Esophagus squamous epithelium (tissue), 5 donors: ENCODE results near the gene LAMTOR5. TPM values are rescaled to one million over a fixed set of nuclear protein-coding genes. Genes with fewer than 3 reads are reported as not detected.
"Not testable (repeated sequence)": the region's sequence is repeated elsewhere in the genome, so short reads cannot be mapped to it uniquely, and the experiment has no call there.

ENCODE experiments used
- DNase-seq: peaks from one replicate; lab custom pipeline; 2025; lab: John Stamatoyannopoulos, UW
- H3K27ac ChIP-seq, 4 donors: fragments of 200-600 bp; sonication (generic); one replicate each; pipeline ENCODE4 v1.5.1; 2016 to 2019; ENCODE audit warnings: mild to moderate bottlenecking in 1 of 4
- H3K27me3 ChIP-seq, 4 donors: fragments of 200-600 bp; sonication (generic); 1 replicate in 3 of 4; 2 replicates in 1 of 4; pipeline versions ENCODE4 v1.5.1 to v1.6.0; 2017 to 2021; ENCODE audit warnings: antibody characterized with exemption in 1 of 4
- H3K36me3 ChIP-seq, 3 donors: fragments of 200-600 bp; sonication (generic); one replicate each; pipeline ENCODE4 v1.5.1; 2016 to 2019
- H3K4me1 ChIP-seq, 3 donors: fragments of 200-600 bp; sonication (generic); one replicate each; pipeline ENCODE4 v1.5.1; 2017 to 2019
- H3K4me3 ChIP-seq, 4 donors: fragments of 200-600 bp; sonication (generic); 1 replicate in 3 of 4; 2 replicates in 1 of 4; pipeline ENCODE4 v1.5.1; 2016 to 2019; ENCODE audit warnings: mild to moderate bottlenecking in 2 of 4, moderate library complexity in 1 of 4
- H3K9me3 ChIP-seq, 3 donors: fragments of 200-600 bp; sonication (generic); one replicate each; pipeline ENCODE4 v1.5.1; 2016 to 2019
- CTCF ChIP-seq, 6 experiments: fragments of 450-650 bp in 4 of 6; fragments of 200-600 bp in 2 of 6; sonication (generic) in 2 of 6; IDR thresholded peaks; one replicate each; pipeline ENCODE4 v1.5.1; 2016 to 2019; ENCODE audit warnings: antibody characterized with exemption in 6 of 6, mild to moderate bottlenecking in 4 of 6, moderate library complexity in 4 of 6
- POLR2A ChIP-seq, 4 donors: fragments of 450-650 bp; IDR thresholded peaks; one replicate each; pipeline ENCODE4 v1.6.1; 2017; ENCODE audit warnings: antibody characterized with exemption in 4 of 4, mild to moderate bottlenecking in 4 of 4, moderate library complexity in 3 of 4
- WGBS, 2 donors: methylation state at CpG; one replicate each; pipeline ENCODE4 v1.1.5; 2018; 5-methylcytosine and 5-hydroxymethylcytosine counted together
- intact Hi-C: fragments of 100-400 bp; cut with DNase I; formaldehyde crosslinking; loops from one replicate; pipeline ENCODE4 v1.15.0; 2022
- total RNA-seq, 4 donors: library from RNA; depleted of rRNA; stranded (reverse); fragments of >200 nt; gene quantifications; one replicate each; pipeline ENCODE4 v1.1.0, GENCODE V29; 2016
- donor health status: DM: yes; HTN: yes; CAD: no.

The LAMTOR5 gene
- total RNA-seq, 4 donors from 2014 or later, result 31.6 to 113 (median 99.1) TPM

DNA sequence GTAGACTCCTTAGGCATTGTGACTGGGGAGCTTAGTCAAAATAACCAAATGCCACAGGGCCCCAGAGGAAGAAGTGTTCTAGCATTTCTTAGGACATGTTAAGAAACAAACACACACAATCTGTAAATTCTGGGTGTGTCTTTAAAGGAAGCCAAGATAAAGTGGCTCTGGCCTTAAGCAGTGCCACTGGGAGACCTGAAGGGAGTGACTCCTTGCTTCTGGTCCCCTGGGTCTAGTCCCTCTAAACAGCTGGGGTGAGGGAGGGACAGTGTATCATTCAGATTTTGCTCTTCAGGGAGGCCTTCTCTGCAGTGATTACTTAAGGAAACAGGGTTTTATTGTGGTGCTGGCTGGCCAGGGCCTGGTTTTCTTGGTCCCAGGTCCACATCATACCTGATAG is 34.4 kb upstream of the LAMTOR5 start:
- intact Hi-C loops, result no loop called here
- Histone ChIP-seq H3K4me3 (no peak overlapping the region), H3K36me3 (no peaks in the 10 kb centered on the region), H3K27ac (no peak overlapping the region), H3K27me3 (no peaks in the 10 kb centered on the region), H3K4me1 (peaks cover 0 to 7% (median 0%) of the 10 kb centered on the region in 3 donors), H3K9me3 (no peaks in the 10 kb centered on the region)
- TF ChIP-seq CTCF (IDR thresholded peaks at IDR 0.05) (no peak), POLR2A (IDR thresholded peaks at IDR 0.05) (no peak)
- DNase-seq, result no peak

DNA sequence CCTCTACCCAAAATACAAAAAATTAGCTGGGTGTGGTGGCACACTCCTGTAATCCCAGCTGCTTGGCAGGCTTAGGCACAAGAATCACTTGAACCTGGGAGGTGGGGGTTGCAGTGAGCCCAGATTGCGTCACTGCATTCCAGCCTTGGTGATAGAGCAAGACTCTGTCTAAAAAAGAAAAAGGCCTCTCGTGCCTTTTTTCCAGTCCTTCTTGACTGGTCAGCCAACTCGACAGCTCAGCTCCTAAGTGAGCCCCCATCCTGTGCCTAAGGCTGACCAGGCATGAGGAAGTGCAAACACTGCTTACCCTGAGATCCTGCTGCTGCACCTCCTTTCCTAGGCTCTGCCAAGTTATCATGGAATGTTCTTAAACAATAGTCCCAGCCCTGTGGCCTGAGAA is 33.4 kb upstream of the LAMTOR5 start:
- H3K4me1 ChIP-seq, result peaks cover 0 to 7% (median 0%) of the 10 kb centered on the region in 3 donors
- H3K27ac ChIP-seq, result no peak overlapping the region
- H3K4me3 ChIP-seq, result no peak overlapping the region
- H3K27me3 ChIP-seq, result no peaks in the 10 kb centered on the region
- H3K36me3 ChIP-seq, result no peaks in the 10 kb centered on the region
- TF ChIP-seq POLR2A (IDR thresholded peaks at IDR 0.05) (no peak), CTCF (IDR thresholded peaks at IDR 0.05) (no peak)
- no peaks in the 10 kb centered on the region for H3K9me3 ChIP-seq
- DNase-seq, result no peak
- WGBS, 2 donors, result 34 to 47% methylated on average over 3 of the region's 3 CpGs
- intact Hi-C loops, result no loop called here

- H3K36me3 ChIP-seq, H3K27me3 ChIP-seq, H3K4me3 ChIP-seq, H3K4me1 ChIP-seq, H3K27ac ChIP-seq, H3K9me3 ChIP-seq, intact Hi-C loops, DNase-seq: not testable (repeated sequence)
- WGBS, 2 donors, result 85 to 94% methylated on average over 3 of the region's 3 CpGs
These were observed 32.4 kb upstream of the LAMTOR5 start for GRCh38 chr1:110439873-110440272.

DNA sequence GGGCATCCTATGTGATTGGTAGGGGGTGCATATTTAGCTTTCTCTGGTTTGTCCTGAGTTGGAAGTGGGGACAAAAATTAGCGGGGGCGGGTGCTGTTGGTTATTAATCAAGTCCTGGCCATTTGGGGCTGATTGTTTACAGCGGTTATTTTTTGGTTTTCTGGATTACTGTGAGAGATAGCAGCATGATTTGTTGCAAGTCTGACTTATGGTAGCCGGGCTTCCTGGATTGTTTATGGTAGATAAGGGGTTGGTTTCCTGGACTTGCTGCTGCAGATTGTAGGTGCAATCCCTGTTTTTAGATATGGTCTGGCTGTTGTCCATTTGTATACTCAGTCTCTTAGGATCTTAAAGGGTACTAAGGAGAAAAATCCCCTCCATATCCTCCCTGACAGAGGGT is 31.4 kb upstream of the LAMTOR5 start:
- 80 to 87% methylated on average over 4 of the region's 4 CpGs for WGBS, 2 donors
- intact Hi-C loops, result no loop called here
- Histone ChIP-seq H3K9me3 (no peaks in the 10 kb centered on the region), H3K27me3 (no peaks in the 10 kb centered on the region), H3K4me1 (peaks cover 0 to 7% (median 0%) of the 10 kb centered on the region in 3 donors), H3K27ac (no peak overlapping the region), H3K4me3 (no peak overlapping the region), H3K36me3 (no peaks in the 10 kb centered on the region)
- no peak for TF ChIP-seq POLR2A (IDR thresholded peaks at IDR 0.05)
- DNase-seq, result no peak

DNA sequence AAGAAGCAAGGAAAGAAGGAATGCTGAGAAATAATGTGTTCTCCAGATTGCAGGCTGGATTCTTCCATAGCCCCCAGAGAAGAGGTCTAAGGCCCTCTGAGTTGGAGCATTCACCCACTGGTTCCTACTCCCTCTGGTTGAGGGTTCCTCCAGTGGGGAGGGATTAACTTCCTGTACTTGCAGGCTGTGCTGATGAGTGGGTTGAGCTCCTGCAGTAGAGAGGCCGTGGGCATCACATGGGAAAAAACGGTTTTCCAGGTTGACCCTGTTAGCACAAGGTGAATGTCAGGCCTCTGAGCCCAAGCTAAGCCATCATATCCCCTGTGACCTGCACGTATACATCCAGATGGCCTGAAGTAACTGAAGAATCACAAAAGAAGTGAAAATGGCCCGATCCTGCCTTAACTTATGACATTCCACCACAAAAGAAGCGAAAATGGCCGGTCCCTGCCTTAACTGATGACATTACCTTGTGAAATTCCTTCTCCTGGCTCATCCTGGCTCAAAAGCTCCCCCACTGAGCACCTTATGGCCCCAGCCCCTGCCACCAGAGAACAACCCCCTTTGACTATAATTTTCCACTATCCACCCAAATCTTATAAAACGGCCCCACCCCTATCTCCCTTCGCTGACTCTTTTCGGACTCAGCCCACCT is 30.3 kb upstream of the LAMTOR5 start:
- H3K36me3 ChIP-seq, intact Hi-C loops, H3K27me3 ChIP-seq, H3K4me1 ChIP-seq, DNase-seq, H3K9me3 ChIP-seq, H3K4me3 ChIP-seq, H3K27ac ChIP-seq: not testable (repeated sequence)
- WGBS, 2 donors, result 66% methylated on average over 8 to 9 of the region's 9 CpGs

GRCh38 chr1:110436635-110437034 is 29.1 kb upstream of the LAMTOR5 start:
- intact Hi-C loops, result no loop called here
- H3K36me3 ChIP-seq, result no peaks in the 10 kb centered on the region
- no peak overlapping the region for H3K4me3 ChIP-seq
- no peaks in the 10 kb centered on the region for H3K9me3 ChIP-seq
- peaks cover 0 to 10% (median 0%) of the 10 kb centered on the region in 3 donors for H3K4me1 ChIP-seq
- WGBS, 2 donors, result 57 to 76% methylated on average over 2 to 7 of the region's 7 CpGs
- TF ChIP-seq CTCF (IDR thresholded peaks at IDR 0.05) (no peak), POLR2A (IDR thresholded peaks at IDR 0.05) (no peak)
- no peak overlapping the region for H3K27ac ChIP-seq
- peaks cover 0 to 5% (median 0%) of the 10 kb centered on the region in 4 donors for H3K27me3 ChIP-seq
- DNase-seq, result no peak

- H3K9me3 ChIP-seq, result no peaks in the 10 kb centered on the region
- TF ChIP-seq CTCF (IDR thresholded peaks at IDR 0.05), result no peak
- TF ChIP-seq POLR2A (IDR thresholded peaks at IDR 0.05), result no peak
- no peak overlapping the region for H3K4me3 ChIP-seq
- peaks cover 0 to 22% (median 0%) of the 10 kb centered on the region in 4 donors for H3K27me3 ChIP-seq
- intact Hi-C loops, result no loop called here
- H3K27ac ChIP-seq, result no peak overlapping the region
- 64 to 72% methylated on average over 2 to 3 of the region's 3 CpGs for WGBS, 2 donors
- no peak for DNase-seq
- H3K36me3 ChIP-seq, result no peaks in the 10 kb centered on the region
- peaks cover 0 to 3% (median 0%) of the 10 kb centered on the region in 3 donors for H3K4me1 ChIP-seq
These were observed 27.5 kb upstream of the LAMTOR5 start for GRCh38 chr1:110434946-110435345.
